ENCODE results near the gene SLC44A4.
A peak's percentile ranks its signal among the peaks of the same experiment; 100 is the strongest.

SLC44A4 gene

DNA sequence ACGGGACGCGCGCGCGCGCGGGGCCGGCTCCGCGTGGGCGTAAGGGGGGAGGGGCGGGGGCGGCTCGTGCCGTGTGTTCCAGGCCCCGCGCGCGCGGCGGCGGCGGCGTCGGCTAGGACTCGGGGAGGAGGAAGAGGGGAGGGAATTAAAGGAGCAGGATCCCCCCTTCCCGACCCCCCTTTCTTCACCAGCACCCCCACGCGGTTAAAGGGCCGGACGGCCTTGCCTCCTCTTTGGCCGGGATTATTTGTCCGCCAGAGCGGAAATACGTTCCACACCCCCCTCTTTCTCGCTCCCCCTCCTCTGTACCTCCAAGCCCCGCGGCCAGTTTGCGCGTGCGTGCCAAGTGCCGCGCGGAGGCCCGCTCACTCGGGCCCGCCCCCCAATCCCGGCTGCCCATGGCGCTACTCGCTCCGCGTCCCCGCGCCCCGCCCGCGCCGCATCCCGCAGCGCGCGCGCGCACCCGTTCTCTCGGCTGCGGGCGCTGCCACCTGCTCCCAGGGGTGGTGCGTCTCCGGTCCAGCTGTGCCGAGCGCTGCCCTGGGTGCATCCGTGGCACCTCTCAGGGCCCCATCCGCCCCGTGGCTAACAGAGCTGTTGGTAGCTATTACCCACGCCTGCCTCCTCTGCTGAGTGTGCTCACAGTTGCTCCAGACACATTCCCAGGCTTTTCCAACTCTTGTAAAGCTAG is 23.3 kb upstream of the SLC44A4 start, which contains the start of gene ZBTB12:
Gene ZBTB12, minus strand, starts transcription at position 134 of the 691 bp plus-strand sequence. CDS start 781 bp downstream, outside the sequence.
- TF ChIP-seq SUZ12 (IDR thresholded peaks at IDR 0.05) (no peak), FOXK2 (IDR thresholded peaks at IDR 0.05) (no peak), CTBP1 (IDR thresholded peaks at IDR 0.05; ENCODE audit: borderline replicate concordance) (no peak), FOXM1 (IDR thresholded peaks at IDR 0.05; ENCODE audit: borderline replicate concordance) (no peak), HDGF (IDR thresholded peaks at IDR 0.05; ENCODE audit: borderline replicate concordance) (no peak), BHLHE40 (IDR thresholded peaks at IDR 0.05; ENCODE audit: borderline replicate concordance) (no peak), TARDBP (IDR thresholded peaks at IDR 0.05) (no peak), NFRKB (IDR thresholded peaks at IDR 0.05) (no peak), ZNF384 (IDR thresholded peaks at IDR 0.05) (no peak), ELF4 (IDR thresholded peaks at IDR 0.05) (no peak), L3MBTL2 (conservative IDR thresholded peaks at IDR 0.05) (no peak), ARNT (IDR thresholded peaks at IDR 0.05) (no peak), SP1 (IDR thresholded peaks at IDR 0.05) (no peak), FOXA1 (IDR thresholded peaks at IDR 0.05) (no peak)
- ChIA-PET POLR2A (interaction anchor here (1.0 to 2.8 kb wide), 8 partner anchors 10 to 75 kb away, joined by 3 to 16 read pairs (median 6); partner anchors contain the start of genes DXO, HSPA1B, NELFE and NEU1), CTCF (interaction anchor here (0.7 kb wide), 1 partner anchor 50 kb away, joined by 4 read pairs; no protein-coding TSS in a partner anchor)
- DNase-seq (ENCODE audit: extremely low spot score) = peak; percentile 87

DNA sequence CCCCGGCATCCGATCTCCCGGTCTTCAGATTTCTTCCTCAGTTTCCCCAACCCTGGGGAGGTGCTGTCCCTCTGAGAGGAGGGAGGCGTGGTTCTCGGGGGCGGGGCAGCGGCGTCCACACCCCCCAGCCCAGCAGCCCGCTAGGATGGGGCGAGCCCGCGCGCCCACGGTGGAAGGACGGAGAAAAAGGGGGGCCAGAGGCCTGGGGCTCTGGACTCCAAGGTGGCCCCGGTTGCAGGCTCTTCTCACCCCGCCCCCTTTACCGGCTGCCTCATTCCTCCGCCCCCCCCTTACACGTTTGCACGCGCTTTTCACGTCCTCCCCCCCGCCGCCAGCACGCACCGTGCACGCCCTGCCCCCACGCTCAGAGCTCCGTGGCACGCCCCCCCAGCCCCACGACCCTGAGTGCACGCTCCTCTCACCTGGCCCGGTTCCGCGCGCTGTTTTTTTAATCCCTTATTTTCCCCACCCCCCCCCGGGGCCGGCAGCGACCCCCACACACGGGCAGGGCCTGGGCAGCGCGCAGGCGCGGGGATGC is 22.7 kb upstream of the SLC44A4 start:
- ChIA-PET POLR2A (interaction anchor here (1.0 to 2.8 kb wide), 5 partner anchors 22 to 58 kb away, joined by 3 to 16 read pairs (median 5); partner anchors contain the start of genes NELFE, NEU1 and SKIC2), CTCF (no interaction called here)
- DNase-seq (ENCODE audit: extremely low spot score) = peak; percentile 28
- no peak for TF ChIP-seq ELF4 (IDR thresholded peaks at IDR 0.05)
- TF ChIP-seq ARNT (IDR thresholded peaks at IDR 0.05) = no peak
- TF ChIP-seq CTBP1 (IDR thresholded peaks at IDR 0.05; ENCODE audit: borderline replicate concordance) = no peak
- no peak for TF ChIP-seq HDGF (IDR thresholded peaks at IDR 0.05; ENCODE audit: borderline replicate concordance)
- TF ChIP-seq, protein P1, sequence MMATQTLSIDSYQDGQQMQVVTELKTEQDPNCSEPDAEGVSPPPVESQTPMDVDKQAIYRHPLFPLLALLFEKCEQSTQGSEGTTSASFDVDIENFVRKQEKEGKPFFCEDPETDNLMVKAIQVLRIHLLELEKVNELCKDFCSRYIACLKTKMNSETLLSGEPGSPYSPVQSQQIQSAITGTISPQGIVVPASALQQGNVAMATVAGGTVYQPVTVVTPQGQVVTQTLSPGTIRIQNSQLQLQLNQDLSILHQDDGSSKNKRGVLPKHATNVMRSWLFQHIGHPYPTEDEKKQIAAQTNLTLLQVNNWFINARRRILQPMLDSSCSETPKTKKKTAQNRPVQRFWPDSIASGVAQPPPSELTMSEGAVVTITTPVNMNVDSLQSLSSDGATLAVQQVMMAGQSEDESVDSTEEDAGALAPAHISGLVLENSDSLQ (IDR thresholded peaks at IDR 0.05) = no peak
- no peak for TF ChIP-seq L3MBTL2 (conservative IDR thresholded peaks at IDR 0.05)
- no peak for TF ChIP-seq TARDBP (IDR thresholded peaks at IDR 0.05)
- no peak for TF ChIP-seq FOXA1 (IDR thresholded peaks at IDR 0.05)
- no peak for TF ChIP-seq BHLHE40 (IDR thresholded peaks at IDR 0.05; ENCODE audit: borderline replicate concordance)
- no peak for TF ChIP-seq SUZ12 (IDR thresholded peaks at IDR 0.05)
- no peak for TF ChIP-seq FOXM1 (IDR thresholded peaks at IDR 0.05; ENCODE audit: borderline replicate concordance)

DNA sequence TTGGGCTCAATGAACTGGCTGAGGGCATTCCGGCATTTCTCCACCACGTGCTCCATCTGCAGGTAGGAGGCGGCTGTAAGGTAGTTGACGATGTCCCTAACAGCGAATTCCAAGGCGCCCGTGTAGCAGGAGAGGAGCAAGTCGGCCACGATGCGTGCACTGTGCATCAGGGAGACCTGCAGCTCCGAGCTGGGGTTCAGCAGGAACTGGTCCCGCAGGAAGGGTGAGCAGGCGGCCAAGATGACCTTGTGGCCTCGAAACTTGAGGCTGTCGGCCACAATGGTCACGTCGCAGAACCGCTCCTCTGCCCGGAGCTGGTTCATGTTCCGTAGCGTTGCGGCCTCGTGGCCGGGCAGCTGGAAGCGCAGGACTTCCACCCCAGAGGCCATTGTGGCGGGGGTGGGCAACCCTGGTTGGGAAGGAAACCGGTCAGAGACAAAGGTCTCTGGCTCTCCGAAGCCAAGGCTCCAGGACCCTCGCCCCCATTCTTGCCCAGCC is 22.2 kb upstream of the SLC44A4 start:
- ChIA-PET POLR2A (interaction anchor here (1.0 to 2.8 kb wide), 5 partner anchors 33 to 58 kb away, joined by 3 to 16 read pairs (median 3); partner anchors contain the start of genes NELFE, NEU1 and SKIC2), CTCF (no interaction called here)
- TF ChIP-seq ZNF384 (IDR thresholded peaks at IDR 0.05) = no peak
- TF ChIP-seq TARDBP (IDR thresholded peaks at IDR 0.05) = no peak
- TF ChIP-seq BHLHE40 (IDR thresholded peaks at IDR 0.05; ENCODE audit: borderline replicate concordance) = no peak
- no peak for TF ChIP-seq FOXA1 (IDR thresholded peaks at IDR 0.05)
- TF ChIP-seq HDGF (IDR thresholded peaks at IDR 0.05; ENCODE audit: borderline replicate concordance) = no peak
- TF ChIP-seq FOXK2 (IDR thresholded peaks at IDR 0.05) = no peak
- TF ChIP-seq CTBP1 (IDR thresholded peaks at IDR 0.05; ENCODE audit: borderline replicate concordance) = no peak
- TF ChIP-seq LEF1 (IDR thresholded peaks at IDR 0.05; ENCODE audit: borderline replicate concordance) = no peak
- no peak for TF ChIP-seq FOXM1 (IDR thresholded peaks at IDR 0.05; ENCODE audit: borderline replicate concordance)
- no peak for TF ChIP-seq NFRKB (IDR thresholded peaks at IDR 0.05)
- no peak for TF ChIP-seq SP1 (IDR thresholded peaks at IDR 0.05)
- TF ChIP-seq SUZ12 (IDR thresholded peaks at IDR 0.05) = no peak
- no peak for TF ChIP-seq ARNT (IDR thresholded peaks at IDR 0.05)
- TF ChIP-seq L3MBTL2 (conservative IDR thresholded peaks at IDR 0.05) = no peak; the same call in 1 of the 2 replicates
- TF ChIP-seq, protein P1 (IDR thresholded peaks at IDR 0.05) = no peak
- no peak for TF ChIP-seq ELF4 (IDR thresholded peaks at IDR 0.05)
- DNase-seq (ENCODE audit: extremely low spot score) = no peak

DNA sequence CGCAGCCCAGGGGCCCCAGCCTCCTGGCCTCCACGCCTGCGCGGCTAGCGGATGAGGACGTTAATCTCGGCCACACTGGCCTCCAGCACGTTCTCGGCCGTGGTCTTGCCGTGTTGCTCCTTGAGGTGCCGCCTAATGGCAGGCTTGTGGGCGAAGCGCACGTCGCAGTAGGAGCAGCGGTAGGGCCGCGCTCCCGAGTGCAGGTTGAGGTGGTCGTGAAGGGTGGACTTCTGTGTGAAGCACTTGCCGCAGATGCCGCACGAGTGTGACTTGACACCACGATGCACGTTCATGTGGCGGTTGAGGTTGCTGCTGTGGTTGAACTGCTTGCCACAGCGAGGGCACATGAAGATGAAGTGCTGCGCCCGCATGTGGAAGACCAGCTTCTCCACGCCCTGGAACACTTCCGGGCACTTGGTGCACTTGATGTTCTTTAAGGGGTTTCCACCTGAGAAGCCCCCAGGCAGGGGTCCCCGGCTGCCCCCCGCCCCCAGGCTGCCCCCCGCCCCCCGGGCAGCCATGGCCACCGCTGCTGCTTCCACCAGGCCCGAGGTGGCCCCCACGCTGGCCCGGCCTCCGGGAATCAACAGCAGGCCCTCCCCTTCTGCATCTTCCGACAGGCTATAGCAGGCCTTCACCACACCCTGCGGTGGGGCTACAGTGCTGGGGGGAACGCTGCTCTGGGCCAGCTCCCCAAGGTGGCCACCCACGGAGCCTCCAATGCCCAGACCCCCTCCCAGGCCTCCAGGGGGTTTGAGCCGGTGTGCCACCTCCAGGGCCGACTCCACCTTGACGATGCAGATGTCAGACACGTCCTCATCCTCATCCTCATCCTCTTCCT is 21.3 kb upstream of the SLC44A4 start:
- DNase-seq (ENCODE audit: extremely low spot score) = no peak
- POLR2A ChIA-PET = interaction anchor here (1.0 to 2.8 kb wide), 4 partner anchors 36 to 59 kb away, joined by 3 to 16 read pairs (median 3); partner anchors contain the start of genes NELFE, NEU1 and SKIC2

DNA sequence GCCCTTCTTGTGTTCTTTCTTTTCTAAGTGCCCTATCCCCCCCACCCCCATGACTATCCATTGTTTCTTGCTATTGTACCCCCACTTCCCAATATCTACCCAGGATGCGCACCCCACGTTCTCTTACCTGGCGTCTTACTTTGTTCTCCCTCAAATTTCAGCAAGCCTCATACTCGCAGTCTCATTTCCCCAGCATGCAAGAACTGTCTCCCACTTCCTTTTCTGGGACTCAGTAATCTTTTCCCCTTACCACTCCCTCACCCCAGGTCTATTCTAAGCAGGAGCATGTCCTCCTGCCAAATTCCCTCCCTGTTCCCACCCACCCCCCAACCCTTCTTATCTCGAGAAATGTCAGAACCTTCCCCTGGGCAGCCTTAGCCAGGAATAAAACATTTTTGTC is 20.4 kb upstream of the SLC44A4 start:
- ChIA-PET POLR2A (interaction anchor here (0.9 to 1.3 kb wide), 3 partner anchors 58 to 72 kb away, joined by 3 to 7 read pairs (median 5); partner anchors contain the start of gene HSPA1B), CTCF (interaction anchor here (1.5 kb wide), 1 partner anchor 53 kb away, joined by 5 read pairs; no protein-coding TSS in a partner anchor)
- TF ChIP-seq TARDBP (IDR thresholded peaks at IDR 0.05) (no peak), L3MBTL2 (conservative IDR thresholded peaks at IDR 0.05) (no peak), SP1 (IDR thresholded peaks at IDR 0.05) (no peak), SUZ12 (IDR thresholded peaks at IDR 0.05) (no peak), LEF1 (IDR thresholded peaks at IDR 0.05; ENCODE audit: borderline replicate concordance) (no peak), ARNT (IDR thresholded peaks at IDR 0.05) (no peak), FOXA1 (IDR thresholded peaks at IDR 0.05) (no peak), ZNF384 (IDR thresholded peaks at IDR 0.05) (no peak), HDGF (IDR thresholded peaks at IDR 0.05; ENCODE audit: borderline replicate concordance) (no peak), FOXM1 (IDR thresholded peaks at IDR 0.05; ENCODE audit: borderline replicate concordance) (no peak)
- TF ChIP-seq, protein P1 (IDR thresholded peaks at IDR 0.05) = no peak
- DNase-seq (ENCODE audit: extremely low spot score) = no peak

More for the DNA sequence above, 21.3 kb upstream of the SLC44A4 start:
- CTCF ChIA-PET = interaction anchor here (1.5 kb wide), 1 partner anchor 52 kb away, joined by 5 read pairs; no protein-coding TSS in a partner anchor
- TF ChIP-seq CTBP1 (IDR thresholded peaks at IDR 0.05; ENCODE audit: borderline replicate concordance) (no peak), BHLHE40 (IDR thresholded peaks at IDR 0.05; ENCODE audit: borderline replicate concordance) (no peak), L3MBTL2 (conservative IDR thresholded peaks at IDR 0.05) (no peak), SUZ12 (IDR thresholded peaks at IDR 0.05) (no peak), SP1 (IDR thresholded peaks at IDR 0.05) (no peak), NFRKB (IDR thresholded peaks at IDR 0.05) (no peak), FOXK2 (IDR thresholded peaks at IDR 0.05) (no peak), FOXM1 (IDR thresholded peaks at IDR 0.05; ENCODE audit: borderline replicate concordance) (no peak), LEF1 (IDR thresholded peaks at IDR 0.05; ENCODE audit: borderline replicate concordance) (no peak), FOXA1 (IDR thresholded peaks at IDR 0.05) (no peak), ELF4 (IDR thresholded peaks at IDR 0.05) (no peak), ARNT (IDR thresholded peaks at IDR 0.05) (no peak)

All from HEK293T (cell line).